Activated CD8-positive, alpha-beta memory T cell treated with anti-CD3 and anti-CD28 coated beads, Interleukin-2, amount 50 U/mL, for 48 hours (primary cell): Measurements from ENCODE around the gene PTGES2.
A peak's percentile ranks its signal among the peaks of the same experiment; 100 is the strongest.
"Not testable (repeated sequence)": the region's sequence is repeated elsewhere in the genome, so short reads cannot be mapped to it uniquely, and the experiment has no call there.

Experiments used
- DNase-seq: peaks from one replicate; pipeline ENCODE4 v3.0.0-alpha.2; 2020

Gene PTGES2

DNA sequence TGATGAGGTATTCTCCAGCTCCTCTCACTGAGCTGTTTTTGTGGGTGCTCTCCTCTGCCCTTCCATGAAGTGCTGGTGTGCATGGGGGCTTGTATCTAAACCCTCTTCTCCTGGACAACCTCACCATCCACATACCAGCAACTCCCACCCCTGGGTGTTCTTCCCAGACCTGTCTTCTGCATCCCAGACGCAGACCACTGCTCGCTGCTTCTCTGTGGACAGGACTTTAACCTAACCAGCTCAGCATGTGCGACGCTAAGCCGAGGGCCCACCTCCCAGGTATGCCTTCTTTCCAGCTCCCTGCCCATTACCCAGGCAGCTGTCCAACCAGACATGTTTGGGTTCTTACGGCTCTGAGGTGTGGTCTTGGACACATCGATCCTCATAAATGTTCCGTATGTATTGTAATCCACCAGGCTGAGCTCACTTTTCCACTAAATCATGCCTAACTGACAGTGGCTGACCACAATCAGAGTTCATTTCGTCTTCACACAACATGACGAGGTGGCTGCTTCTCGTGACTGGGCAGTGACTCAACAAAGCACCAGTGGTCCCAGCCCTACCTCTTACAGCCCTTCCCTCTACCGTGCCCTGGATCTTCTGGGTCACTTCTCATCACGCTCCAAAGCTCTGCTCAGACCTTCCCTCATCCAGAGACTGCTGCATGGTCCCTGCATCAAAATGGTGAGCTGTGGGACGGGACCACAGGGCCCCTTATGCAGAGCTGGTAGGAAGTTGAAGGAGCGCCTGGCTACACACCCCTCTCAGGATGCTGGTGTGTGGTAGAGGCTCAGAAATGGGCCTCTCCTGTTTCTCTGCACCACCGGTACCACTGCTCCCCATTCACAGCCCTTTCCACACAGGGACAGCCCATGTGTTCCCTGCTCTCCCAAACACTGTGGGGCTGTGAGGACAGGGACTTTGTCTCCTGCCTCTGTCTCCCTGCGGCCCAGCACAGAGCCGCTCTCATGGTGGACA, 9.6 kb upstream of the PTGES2 start:
- no peak for DNase-seq

DNA sequence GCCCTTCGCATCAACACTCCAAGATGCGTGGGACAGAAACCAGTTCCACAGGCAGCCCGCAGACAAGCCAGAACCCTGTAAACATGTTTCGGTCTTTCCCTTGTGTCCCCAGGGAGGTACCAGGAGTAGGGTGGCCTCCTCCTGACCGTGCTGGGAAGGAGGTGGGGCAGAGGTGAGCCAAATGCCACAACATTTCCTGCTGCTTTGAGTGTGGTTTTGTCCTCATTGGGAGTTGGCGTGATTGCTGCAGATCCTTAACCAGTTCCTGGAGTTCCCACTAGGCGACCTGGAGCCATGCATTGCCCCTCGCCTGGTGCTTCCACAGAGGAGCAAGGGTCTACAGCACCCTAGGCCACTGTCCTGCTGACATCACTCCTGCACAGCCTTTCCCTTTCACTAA, 8.0 kb upstream of the PTGES2 start:
- not testable (repeated sequence) for DNase-seq

DNA sequence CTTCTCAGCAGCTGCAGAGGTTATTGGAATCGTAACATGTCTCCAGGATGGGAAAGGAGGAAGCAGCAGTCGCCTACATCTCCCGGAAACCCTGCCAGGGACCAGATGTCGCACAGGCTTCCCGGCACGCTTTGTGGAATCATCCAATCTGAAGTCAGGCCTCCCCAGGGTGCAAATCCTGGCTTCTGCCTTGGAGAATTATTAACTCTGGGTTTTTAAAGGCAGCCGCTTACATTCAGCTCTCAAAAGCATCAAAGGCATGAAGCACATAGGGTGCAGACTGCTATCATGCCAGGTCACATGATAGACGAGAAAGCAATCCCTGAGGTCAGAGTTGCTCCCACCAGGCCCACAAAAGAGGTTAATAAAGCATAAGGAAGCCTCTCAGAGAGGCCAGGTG, 4.6 kb upstream of the PTGES2 start:
- DNase-seq: not testable (repeated sequence)

DNA sequence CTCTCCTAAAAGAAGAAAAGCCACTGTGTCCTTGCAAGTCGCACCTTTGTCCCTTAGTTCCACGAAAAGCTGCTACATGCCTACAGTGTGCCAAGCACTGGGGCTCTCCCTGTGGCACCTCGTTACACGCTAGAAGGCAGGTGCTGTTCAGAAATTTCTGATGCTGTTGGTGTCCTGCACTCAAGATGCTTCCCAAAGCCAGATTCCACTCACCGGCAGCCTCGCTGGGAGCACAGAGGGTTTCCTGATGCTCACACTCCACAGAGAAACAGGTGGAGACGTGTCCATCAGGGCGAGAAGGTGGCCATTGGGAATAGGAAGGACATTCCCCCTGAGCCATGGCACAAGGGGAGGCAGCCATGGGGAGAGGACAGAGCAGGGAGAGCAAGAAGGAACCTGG, 3.8 kb upstream of the PTGES2 start:
- not testable (repeated sequence) for DNase-seq

- not testable (repeated sequence) for DNase-seq
Observed at GRCh38 chr9:128130651-128131050, 3.1 kb upstream of the PTGES2 start.

DNA sequence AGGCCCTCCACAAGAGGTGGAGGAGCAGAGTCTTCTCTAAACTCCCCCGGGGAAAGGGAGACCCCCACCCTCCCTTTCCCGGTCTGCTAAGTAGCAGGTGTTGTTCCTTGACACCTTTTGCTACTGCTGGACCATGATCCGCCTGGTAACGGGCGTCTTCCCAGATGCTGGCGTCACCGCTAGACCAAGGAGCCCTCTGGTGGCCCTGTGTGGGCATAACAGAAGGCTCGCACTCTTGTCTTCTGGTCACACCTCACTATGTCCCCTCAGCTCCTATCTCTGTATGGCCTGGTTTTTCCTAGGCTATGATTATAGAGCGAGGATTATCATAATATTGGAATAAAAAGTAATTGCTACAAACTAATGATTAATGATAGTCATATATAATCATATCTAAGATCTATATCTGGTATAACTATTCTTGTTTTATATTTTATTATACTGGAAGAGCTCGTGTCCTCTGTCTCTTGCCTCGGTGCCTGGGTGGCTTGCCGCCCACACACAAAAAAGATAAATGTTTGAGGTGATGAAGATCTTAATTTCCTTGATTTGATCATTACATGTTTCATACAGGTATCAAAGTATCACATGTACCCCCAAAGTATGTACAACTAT, 2.6 kb upstream of the PTGES2 start:
- DNase-seq: not testable (repeated sequence)

- no peak for DNase-seq
Observed at GRCh38 chr9:128128836-128129590, 1.5 kb upstream of the PTGES2 start.

GRCh38 chr9:128127990-128128835, 684 bp upstream of the PTGES2 start:
- DNase-seq: peak; percentile 93

GRCh38 chr9:128125580-128126354, 1.8 kb downstream of the PTGES2 start:
- DNase-seq: no peak

- no peak for DNase-seq
Observed at GRCh38 chr9:128124873-128125579, 2.5 kb downstream of the PTGES2 start.

GRCh38 chr9:128124451-128124850, 3.1 kb downstream of the PTGES2 start:
- no peak for DNase-seq

GRCh38 chr9:128123451-128124080, 4.0 kb downstream of the PTGES2 start:
- DNase-seq: no peak

GRCh38 chr9:128122809-128123175, 4.7 kb downstream of the PTGES2 start:
- DNase-seq: no peak

DNA sequence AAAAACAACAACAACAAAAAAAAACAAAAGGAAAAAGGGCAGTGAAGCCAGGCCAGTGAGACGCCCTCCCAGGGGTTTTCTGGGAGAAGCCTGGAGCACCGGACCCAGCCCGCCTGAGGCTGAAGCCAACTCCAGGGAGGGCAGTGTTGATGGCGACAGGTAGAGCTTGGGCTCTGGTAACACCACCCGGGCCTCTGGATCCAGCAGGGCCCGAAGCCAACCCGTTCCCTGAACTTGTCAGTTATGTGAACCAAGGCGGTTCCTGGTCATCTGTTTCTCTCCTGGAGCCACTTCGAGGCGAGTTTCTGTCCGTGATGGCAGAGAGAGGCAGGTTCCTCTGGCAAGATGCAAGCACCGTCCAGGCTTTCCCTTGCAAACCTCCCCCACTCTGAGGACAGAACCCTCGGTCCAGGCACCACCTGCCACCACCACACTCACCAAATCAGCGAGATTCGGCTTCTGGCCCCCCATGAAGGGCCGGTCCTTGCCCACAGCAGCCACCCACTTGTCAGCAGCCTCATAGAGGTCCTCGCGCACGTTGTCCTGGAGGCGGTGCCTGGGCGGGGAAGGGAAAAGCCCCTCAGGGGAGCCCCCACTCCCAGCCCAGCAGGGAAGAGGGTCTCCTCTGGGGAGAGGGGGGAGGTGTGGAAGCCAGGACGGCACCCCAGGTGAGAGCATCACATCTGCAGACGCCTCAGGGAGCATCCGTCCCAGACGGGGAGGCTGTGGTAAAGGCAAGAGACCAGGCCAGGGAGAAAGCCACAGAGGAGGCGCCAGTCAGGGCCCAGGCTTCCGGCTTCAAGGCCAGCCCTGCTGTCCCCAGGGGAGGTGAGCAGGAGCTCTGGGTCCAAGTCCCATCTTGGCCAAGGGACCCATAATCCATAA, 5.4 kb downstream of the PTGES2 start:
- no peak for DNase-seq

GRCh38 chr9:128121466-128121810, 6.1 kb downstream of the PTGES2 start:
- no peak for DNase-seq

DNA sequence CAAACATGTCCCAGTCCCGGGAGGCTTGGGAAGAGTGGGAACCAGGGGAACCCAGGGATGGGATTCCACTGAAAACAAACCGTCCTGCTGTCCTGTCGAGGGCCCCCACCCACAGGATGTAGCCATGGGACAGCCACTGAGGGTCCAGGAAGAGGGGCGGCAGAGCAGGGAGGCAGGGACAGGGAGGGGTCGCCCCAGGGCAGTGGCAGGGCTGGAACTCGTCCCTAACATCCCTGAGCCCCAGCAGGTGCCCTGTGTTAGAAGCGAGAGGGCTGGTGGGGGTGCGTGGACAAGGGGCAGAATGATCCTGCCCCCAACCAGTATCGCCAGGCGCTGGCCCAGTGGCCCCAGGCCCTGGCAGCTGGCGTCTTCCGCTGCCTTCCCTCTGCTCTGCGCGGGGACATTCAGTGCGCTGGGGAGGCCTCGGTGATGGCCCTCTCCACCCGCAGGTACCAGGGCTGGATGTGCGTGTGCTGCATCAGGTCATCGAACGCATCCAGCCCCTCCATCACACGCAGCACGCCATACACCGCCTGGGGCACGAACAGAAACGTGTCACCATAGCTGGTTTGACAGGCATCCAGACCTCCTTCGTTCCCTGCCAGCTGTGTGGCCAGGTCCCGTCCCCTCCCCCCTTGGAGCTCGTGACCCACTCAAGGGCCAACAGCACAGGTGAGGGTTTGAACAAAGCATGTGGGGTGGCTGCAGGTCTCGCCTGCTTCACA, 6.6 kb downstream of the PTGES2 start:
- no peak for DNase-seq

- no peak for DNase-seq
Observed at GRCh38 chr9:128120061-128120740, 7.3 kb downstream of the PTGES2 start.

- DNase-seq: no peak
Observed at GRCh38 chr9:128118971-128119665, 8.4 kb downstream of the PTGES2 start.
